ENCODE results near the gene TMEM101. TPM values are rescaled to one million over a fixed set of nuclear protein-coding genes. Genes with fewer than 3 reads are reported as not detected.
"Not testable (repeated sequence)": the region's sequence is repeated elsewhere in the genome, so short reads cannot be mapped to it uniquely, and the experiment has no call there.

The TMEM101 gene
- total RNA-seq, 1 donor from 2014 or later: 85.6 TPM

- FAIRE-seq (no peak), DNase-seq (ENCODE audit: low read depth) (no peak)
- no peak overlapping the region for H3K4me3 ChIP-seq (ENCODE audit: low read depth, low read length)
- TF ChIP-seq, protein P1, sequence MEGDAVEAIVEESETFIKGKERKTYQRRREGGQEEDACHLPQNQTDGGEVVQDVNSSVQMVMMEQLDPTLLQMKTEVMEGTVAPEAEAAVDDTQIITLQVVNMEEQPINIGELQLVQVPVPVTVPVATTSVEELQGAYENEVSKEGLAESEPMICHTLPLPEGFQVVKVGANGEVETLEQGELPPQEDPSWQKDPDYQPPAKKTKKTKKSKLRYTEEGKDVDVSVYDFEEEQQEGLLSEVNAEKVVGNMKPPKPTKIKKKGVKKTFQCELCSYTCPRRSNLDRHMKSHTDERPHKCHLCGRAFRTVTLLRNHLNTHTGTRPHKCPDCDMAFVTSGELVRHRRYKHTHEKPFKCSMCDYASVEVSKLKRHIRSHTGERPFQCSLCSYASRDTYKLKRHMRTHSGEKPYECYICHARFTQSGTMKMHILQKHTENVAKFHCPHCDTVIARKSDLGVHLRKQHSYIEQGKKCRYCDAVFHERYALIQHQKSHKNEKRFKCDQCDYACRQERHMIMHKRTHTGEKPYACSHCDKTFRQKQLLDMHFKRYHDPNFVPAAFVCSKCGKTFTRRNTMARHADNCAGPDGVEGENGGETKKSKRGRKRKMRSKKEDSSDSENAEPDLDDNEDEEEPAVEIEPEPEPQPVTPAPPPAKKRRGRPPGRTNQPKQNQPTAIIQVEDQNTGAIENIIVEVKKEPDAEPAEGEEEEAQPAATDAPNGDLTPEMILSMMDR (IDR thresholded peaks at IDR 0.05; ENCODE audit: insufficient read depth, low read length, severe bottlenecking): no peak
- peaks cover 12% of the 10 kb centered on the region for H3K27me3 ChIP-seq (ENCODE audit: control insufficient read depth, insufficient read depth, low read length)
- no peaks in the 10 kb centered on the region for H3K36me3 ChIP-seq (ENCODE audit: control insufficient read depth, insufficient read depth, low read length)
Observed at GRCh38 chr17:43978078-43978477, 36.7 kb downstream of the TMEM101 start.

DNA sequence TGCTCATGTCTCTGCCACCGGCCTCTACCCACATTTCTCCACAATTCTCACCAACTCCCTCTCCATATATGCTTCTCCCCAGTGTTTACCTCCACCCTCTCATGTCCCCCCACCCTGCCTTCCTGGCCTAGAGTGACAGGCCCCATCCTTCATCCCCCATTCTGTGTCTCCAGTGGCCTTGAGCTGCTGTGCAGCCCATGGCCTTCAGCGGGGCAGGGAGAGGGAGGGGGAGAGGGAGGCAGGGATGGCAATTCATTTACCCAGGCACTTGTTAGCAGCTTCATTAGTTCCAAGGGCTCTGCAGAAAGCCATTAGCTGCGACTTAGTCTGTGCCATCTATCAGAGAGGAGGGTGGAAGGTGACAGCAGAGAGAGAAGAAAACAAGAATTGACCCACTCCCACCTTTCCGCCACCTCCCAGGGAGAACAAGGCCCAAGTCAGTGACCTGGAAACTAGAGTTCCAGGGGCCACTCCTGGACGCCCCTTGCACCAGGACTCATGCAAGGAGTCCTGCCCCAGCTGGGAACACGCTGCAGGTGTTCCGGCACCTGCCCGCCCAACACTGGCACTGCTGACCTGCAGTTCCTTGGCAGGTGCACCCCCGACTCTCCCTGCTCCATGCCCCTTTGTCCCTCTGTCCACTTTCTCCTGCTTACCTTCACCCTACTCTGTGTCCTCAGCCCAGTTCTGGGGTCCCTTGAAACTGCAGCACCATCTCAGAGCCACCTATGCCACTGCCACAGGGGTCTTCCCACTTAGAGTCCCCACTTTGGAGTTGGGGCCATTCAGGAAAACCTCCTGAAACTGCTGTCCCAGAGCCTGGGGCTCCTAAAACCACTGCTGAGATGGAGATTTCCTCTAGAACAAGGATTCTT is 37.6 kb downstream of the TMEM101 start:
- Histone ChIP-seq H3K4me3 (ENCODE audit: low read depth, low read length) (no peak overlapping the region), H3K36me3 (ENCODE audit: control insufficient read depth, insufficient read depth, low read length) (no peaks in the 10 kb centered on the region), H3K27me3 (ENCODE audit: control insufficient read depth, insufficient read depth, low read length) (peaks cover 6% of the 10 kb centered on the region)
- FAIRE-seq: no peak
- DNase-seq (ENCODE audit: low read depth): no peak
- TF ChIP-seq, protein P1 (IDR thresholded peaks at IDR 0.05; ENCODE audit: insufficient read depth, low read length, severe bottlenecking): no peak

GRCh38 chr17:43975898-43976297 is 38.9 kb downstream of the TMEM101 start:
- no peaks in the 10 kb centered on the region for H3K36me3 ChIP-seq (ENCODE audit: control insufficient read depth, insufficient read depth, low read length)
- H3K4me3 ChIP-seq (ENCODE audit: low read depth, low read length): no peak overlapping the region
- H3K27me3 ChIP-seq (ENCODE audit: control insufficient read depth, insufficient read depth, low read length): peaks cover 5% of the 10 kb centered on the region
- FAIRE-seq: no peak
- no peak for DNase-seq (ENCODE audit: low read depth)
- TF ChIP-seq, protein P1 (IDR thresholded peaks at IDR 0.05; ENCODE audit: insufficient read depth, low read length, severe bottlenecking): no peak

- H3K27me3 ChIP-seq (ENCODE audit: control insufficient read depth, insufficient read depth, low read length): peaks cover 3% of the 10 kb centered on the region
- no peaks in the 10 kb centered on the region for H3K36me3 ChIP-seq (ENCODE audit: control insufficient read depth, insufficient read depth, low read length)
- H3K4me3 ChIP-seq (ENCODE audit: low read depth, low read length): no peak overlapping the region
- DNase-seq (ENCODE audit: low read depth): no peak
- TF ChIP-seq, protein P1 (IDR thresholded peaks at IDR 0.05; ENCODE audit: insufficient read depth, low read length, severe bottlenecking): no peak
- FAIRE-seq: no peak
Observed at GRCh38 chr17:43974382-43975266, 40.1 kb downstream of the TMEM101 start.

GRCh38 chr17:43972444-43973212 is 42.1 kb downstream of the TMEM101 start:
- H3K27me3 ChIP-seq (ENCODE audit: control insufficient read depth, insufficient read depth, low read length); FAIRE-seq; H3K4me3 ChIP-seq (ENCODE audit: low read depth, low read length); DNase-seq (ENCODE audit: low read depth); H3K36me3 ChIP-seq (ENCODE audit: control insufficient read depth, insufficient read depth, low read length): not testable (repeated sequence)

- not testable (repeated sequence) for FAIRE-seq
Observed at GRCh38 chr17:43971436-43971835, 43.3 kb downstream of the TMEM101 start.

More at GRCh38 chr17:43971436-43971835, 43.3 kb downstream of the TMEM101 start:
- not testable (repeated sequence) for DNase-seq (ENCODE audit: low read depth); H3K36me3 ChIP-seq (ENCODE audit: control insufficient read depth, insufficient read depth, low read length); H3K4me3 ChIP-seq (ENCODE audit: low read depth, low read length); H3K27me3 ChIP-seq (ENCODE audit: control insufficient read depth, insufficient read depth, low read length)

Data from bronchial epithelial cell (primary cell).